H1 (cell line): ENCODE data around the gene SPACA4. TPM values are rescaled to one million over a fixed set of nuclear protein-coding genes. Genes with fewer than 3 reads are reported as not detected.

ENCODE experiments used
- CTCF ChIA-PET: fragments of 300-600 bp; sonication (Branson Sonifier 250); formaldehyde crosslinking; loops from one replicate; lab custom pipeline; 2021; ENCODE audit not compliant: partially characterized antibody; lab: Charles Lee
- POLR2A ChIA-PET: fragments of 300-600 bp; sonication (Branson Sonifier 250); formaldehyde crosslinking; loops from one replicate; lab custom pipeline; 2021; ENCODE audit warnings: inconsistent platforms; ENCODE audit not compliant: partially characterized antibody; lab: Charles Lee
- DNase-seq, 2 experiments: peaks; one replicate each; pipeline versions ENCODE4 v3.0.0 to v3.0.0-alpha.2; 2010 to 2022; ENCODE audit warnings: low spot score in 2 of 2, low read depth in 1 of 2, mixed read lengths in 1 of 2
- FAIRE-seq: peaks from 2 replicates; lab custom pipeline; 2011; peaks lifted over from hg19 to GRCh38; lab: Jason Lieb, UNC
- H2AFZ ChIP-seq: 2 replicates; pipeline ENCODE4 v1.8.1; 2012; ENCODE audit warnings: low read length, inconsistent platforms
- H2AK5ac ChIP-seq: 2 replicates; pipeline ENCODE4 v1.6.1; 2013; ENCODE audit warnings: low read depth, low read length
- H2BK120ac ChIP-seq: replicated peaks from 2 replicates; pipeline ENCODE3; 2013; ENCODE audit warnings: low read depth, low read length, inconsistent platforms
- H2BK12ac ChIP-seq: 2 replicates; pipeline ENCODE4 v1.6.1; 2013; ENCODE audit warnings: low read depth, low read length
- H2BK15ac ChIP-seq: 2 replicates; pipeline ENCODE4 v1.6.1; 2013; ENCODE audit warnings: low read length
- H2BK20ac ChIP-seq: 2 replicates; pipeline ENCODE4 v1.6.1; 2013; ENCODE audit warnings: low read length
- H2BK5ac ChIP-seq: 2 replicates; pipeline ENCODE4 v1.6.1; 2013; ENCODE audit warnings: low read depth, low read length
- H3K14ac ChIP-seq: 2 replicates; pipeline ENCODE4 v1.6.1; 2013; ENCODE audit warnings: inconsistent platforms; ENCODE audit not compliant: insufficient read length
- H3K18ac ChIP-seq: 2 replicates; pipeline ENCODE4 v1.6.1; 2013; ENCODE audit warnings: low read length; ENCODE audit errors: extremely low read depth
- H3K23ac ChIP-seq: 2 replicates; pipeline ENCODE4 v1.6.1; 2013; ENCODE audit warnings: inconsistent platforms; ENCODE audit not compliant: insufficient read length
- H3K23me2 ChIP-seq: 2 replicates; pipeline ENCODE4 v1.6.1; 2013; ENCODE audit warnings: low read depth, low read length
- H3K27ac ChIP-seq: 2 replicates; pipeline ENCODE4 v1.6.1; 2011; ENCODE audit warnings: low read depth, low read length, inconsistent platforms
- H3K27me3 ChIP-seq, 4 experiments: replicated peaks in 1 of 4; 1 replicate in 1 of 4; 2 replicates in 3 of 4; pipeline versions ENCODE4 v1.6.1 to v1.8.1; 2011 to 2013; ENCODE audit warnings: low read length in 3 of 4, mild to moderate bottlenecking in 3 of 4, inconsistent platforms in 2 of 4, mixed read lengths in 2 of 4, moderate library complexity in 1 of 4; ENCODE audit not compliant: control insufficient read depth in 3 of 4, insufficient read depth in 3 of 4; ENCODE audit errors: extremely low read depth in 1 of 4
- H3K36me3 ChIP-seq, 4 experiments: 2 replicates each; pipeline versions ENCODE4 v1.6.1 to v1.8.1; 2011 to 2013; ENCODE audit warnings: mild to moderate bottlenecking in 4 of 4, low read length in 3 of 4, moderate library complexity in 2 of 4, control low read depth in 1 of 4, inconsistent platforms in 1 of 4; ENCODE audit not compliant: insufficient read depth in 4 of 4, control insufficient read depth in 2 of 4
- H3K4ac ChIP-seq: replicated peaks from 2 replicates; pipeline ENCODE3; 2013; ENCODE audit warnings: low read length, low read depth, mixed read lengths, inconsistent platforms; ENCODE audit not compliant: insufficient read length
- H3K4me1 ChIP-seq, 4 experiments: replicated peaks in 1 of 4; 1 replicate in 1 of 4; 2 replicates in 3 of 4; pipeline versions ENCODE4 v1.6.1 to v1.8.1; 2011 to 2013; ENCODE audit warnings: low read length in 3 of 4, inconsistent platforms in 2 of 4, mixed read lengths in 1 of 4; ENCODE audit not compliant: insufficient read depth in 4 of 4, control insufficient read depth in 3 of 4
- H3K4me2 ChIP-seq, 2 experiments: 2 replicates each; pipeline versions ENCODE4 v1.6.1 to v1.8.1; 2011 to 2013; ENCODE audit warnings: low read depth in 2 of 2, low read length in 2 of 2, control low read depth in 1 of 2, inconsistent platforms in 1 of 2, mild to moderate bottlenecking in 1 of 2; ENCODE audit not compliant: insufficient read depth in 1 of 2
- H3K4me3 ChIP-seq, 4 experiments: fragments of 200-600, 300-600 bp in 1 of 4; sonication (generic), shearing (Covaris generic), sonication (Bioruptor Twin) in 1 of 4; 2 replicates each; pipeline versions ENCODE4 v1.5.1 to v1.8.1; 2011 to 2016; ENCODE audit warnings: low read length in 4 of 4, low read depth in 3 of 4, control low read depth in 2 of 4, inconsistent platforms in 2 of 4, mild to moderate bottlenecking in 2 of 4, mixed read lengths in 1 of 4, moderate library complexity in 1 of 4; ENCODE audit not compliant: insufficient read depth in 2 of 4; ENCODE audit errors: extremely low read depth in 1 of 4
- H3K56ac ChIP-seq: replicated peaks from 2 replicates; pipeline ENCODE3; 2013; ENCODE audit warnings: low read depth, mild to moderate bottlenecking, mixed read lengths, low read length, inconsistent platforms; ENCODE audit not compliant: insufficient read length
- H3K79me1 ChIP-seq: 2 replicates; pipeline ENCODE4 v1.6.1; 2013; ENCODE audit warnings: low read depth, low read length, control low read depth
- H3K79me2 ChIP-seq, 2 experiments: 2 replicates each; pipeline versions ENCODE4 v1.6.1 to v1.8.1; 2012 to 2013; ENCODE audit warnings: low read length in 2 of 2, mild to moderate bottlenecking in 2 of 2, inconsistent platforms in 1 of 2; ENCODE audit not compliant: insufficient read depth in 2 of 2, control insufficient read depth in 1 of 2
- H3K9ac ChIP-seq, 4 experiments: replicated peaks in 1 of 4; 1 replicate in 1 of 4; 2 replicates in 3 of 4; pipeline versions ENCODE4 v1.6.1 to v1.8.1; 2011 to 2013; ENCODE audit warnings: low read depth in 3 of 4, low read length in 3 of 4, control low read depth in 2 of 4, mild to moderate bottlenecking in 2 of 4, moderate library complexity in 2 of 4, inconsistent platforms in 1 of 4; ENCODE audit errors: extremely low read depth in 1 of 4
- H3K9me3 ChIP-seq, 2 experiments: 2 replicates each; pipeline versions ENCODE4 v1.6.1 to v1.8.1; 2012 to 2013; ENCODE audit warnings: mild to moderate bottlenecking in 2 of 2, moderate library complexity in 2 of 2, control low read depth in 1 of 2, inconsistent platforms in 1 of 2, low read depth in 1 of 2, low read length in 1 of 2, mixed read lengths in 1 of 2; ENCODE audit not compliant: insufficient read depth in 2 of 2
- H4K20me1 ChIP-seq, 2 experiments: replicated peaks in 1 of 2; 2 replicates each; pipeline versions ENCODE3 to v1.8.1; 2011 to 2013; ENCODE audit warnings: inconsistent platforms in 2 of 2, low read length in 2 of 2, mild to moderate bottlenecking in 1 of 2; ENCODE audit not compliant: insufficient read depth in 2 of 2, control insufficient read depth in 1 of 2
- H4K5ac ChIP-seq: 2 replicates; pipeline ENCODE4 v1.6.1; 2013; ENCODE audit warnings: low read length, low read depth, mixed read lengths, inconsistent platforms; ENCODE audit not compliant: insufficient read length
- H4K8ac ChIP-seq: 2 replicates; pipeline ENCODE4 v1.8.0; 2013; ENCODE audit warnings: mild to moderate bottlenecking, moderate library complexity, low read length, inconsistent platforms; ENCODE audit not compliant: insufficient read depth; ENCODE audit errors: extremely low read depth
- H4K91ac ChIP-seq: replicated peaks from 2 replicates; pipeline ENCODE3; 2013; ENCODE audit warnings: low read length, mixed read lengths, inconsistent platforms; ENCODE audit not compliant: insufficient read length
- ASH2L ChIP-seq: fragments of 200-600, 300-600 bp; sonication (generic); IDR thresholded peaks from one replicate; pipeline ENCODE4 v1.7.1; 2017; ENCODE audit warnings: low read length
- CBX5 ChIP-seq: fragments of 300-800, 300-1000 bp; sonication (generic); IDR thresholded peaks from 2 replicates; pipeline ENCODE4 v1.7.1; 2016; ENCODE audit warnings: antibody characterized with exemption, low read length, low read depth
- EGR1 ChIP-seq: IDR thresholded peaks from 2 replicates; pipeline ENCODE4 v1.6.1; 2011; ENCODE audit warnings: low read depth, low read length, borderline replicate concordance
- EP300 ChIP-seq, 2 experiments: IDR thresholded peaks; 1 replicate in 1 of 2; 2 replicates in 1 of 2; pipeline ENCODE4 v1.6.1; 2011 to 2012; ENCODE audit warnings: low read depth in 2 of 2, low read length in 2 of 2, mild to moderate bottlenecking in 2 of 2, borderline replicate concordance in 1 of 2, inconsistent platforms in 1 of 2, moderate library complexity in 1 of 2
- JUND ChIP-seq: IDR thresholded peaks from 2 replicates; pipeline ENCODE4 v1.6.1; 2011; ENCODE audit warnings: mild to moderate bottlenecking, improper control_type of control experiment, low read length
- NRF1 ChIP-seq: IDR thresholded peaks from 2 replicates; pipeline ENCODE4 v1.6.1; 2011; ENCODE audit warnings: mild to moderate bottlenecking, low read depth, low read length, improper control_type of control experiment
- RBBP5 ChIP-seq: IDR thresholded peaks from 2 replicates; pipeline ENCODE4 v1.7.1; 2012; ENCODE audit warnings: low read depth, mild to moderate bottlenecking, inconsistent platforms, low read length, moderate library complexity, borderline replicate concordance
- RFX5 ChIP-seq: IDR thresholded peaks from 2 replicates; pipeline ENCODE4 v1.6.1; 2011; ENCODE audit warnings: low read depth, low read length, improper control_type of control experiment, borderline replicate concordance
- SAP30 ChIP-seq: fragments of 300-600 bp; sonication (generic); IDR thresholded peaks from 2 replicates; pipeline ENCODE4 v1.7.1; 2012; ENCODE audit warnings: low read length, moderate library complexity, mild to moderate bottlenecking, inconsistent platforms; ENCODE audit not compliant: insufficient read depth, insufficient replicate concordance
- SP2 ChIP-seq: IDR thresholded peaks from 2 replicates; pipeline ENCODE4 v1.6.1; 2012; ENCODE audit warnings: mild to moderate bottlenecking, low read length, inconsistent platforms
- SP4 ChIP-seq: IDR thresholded peaks from 2 replicates; pipeline ENCODE4 v1.6.1; 2012; ENCODE audit warnings: low read length, inconsistent platforms
- SUZ12 ChIP-seq: fragments of 200-600 bp; sonication (generic); IDR thresholded peaks from 2 replicates; pipeline ENCODE4 v1.6.1; 2012; ENCODE audit warnings: mild to moderate bottlenecking, inconsistent platforms, low read length, moderate library complexity, mixed read lengths
- YY1 ChIP-seq: IDR thresholded peaks from 2 replicates; pipeline ENCODE4 v1.6.1; 2011; ENCODE audit warnings: low read depth, mild to moderate bottlenecking, low read length
- WGBS, 2 experiments: shearing (Covaris generic) in 1 of 2; methylation state at CpG; one replicate each; pipeline versions ENCODE4 v1.1.6 to v1.1.7; 2013 to 2015; ENCODE audit warnings: low lambda C conversion rate in 2 of 2, mixed read lengths in 2 of 2, inconsistent platforms in 1 of 2, low coverage in 1 of 2, missing lambda C conversion rate in 1 of 2; ENCODE audit not compliant: insufficient replicate concordance in 2 of 2, insufficient coverage in 1 of 2, insufficient read length in 1 of 2; ENCODE audit errors: extremely low coverage in 1 of 2, missing lambda C conversion rate in 1 of 2; 5-methylcytosine and 5-hydroxymethylcytosine counted together
- polyA plus RNA-seq, 7 experiments: library from polyadenylated mRNA; depleted of rRNA in 3 of 7; stranded (reverse) in 5 of 7; unstranded in 2 of 7; fragments of >200 nt in 5 of 7; fragments of 200-250 nt in 2 of 7; gene quantifications; 1 replicate in 5 of 7; 2 replicates in 1 of 7; 4 replicates in 1 of 7; pipeline versions ENCODE4 v1.2.1 to v1.2.3, GENCODE V29; 2011 to 2013; ENCODE audit warnings: missing spikeins in 2 of 7, mixed read lengths in 2 of 7
- total RNA-seq: library from RNA; stranded (reverse); fragmentation: NEBNext Ultra II Directional; extraction: Animal tissue kit (Norgen Biotek cat#: 25700); gene quantifications from 2 replicates; pipeline ENCODE4 v1.2.1, GENCODE V29; 2021

SPACA4 gene
- total and polyA plus RNA-seq, 2 of the 8 experiments (the other 6 are each of a cell fraction or from before 2014, with no cell fraction given) = not detected

DNA sequence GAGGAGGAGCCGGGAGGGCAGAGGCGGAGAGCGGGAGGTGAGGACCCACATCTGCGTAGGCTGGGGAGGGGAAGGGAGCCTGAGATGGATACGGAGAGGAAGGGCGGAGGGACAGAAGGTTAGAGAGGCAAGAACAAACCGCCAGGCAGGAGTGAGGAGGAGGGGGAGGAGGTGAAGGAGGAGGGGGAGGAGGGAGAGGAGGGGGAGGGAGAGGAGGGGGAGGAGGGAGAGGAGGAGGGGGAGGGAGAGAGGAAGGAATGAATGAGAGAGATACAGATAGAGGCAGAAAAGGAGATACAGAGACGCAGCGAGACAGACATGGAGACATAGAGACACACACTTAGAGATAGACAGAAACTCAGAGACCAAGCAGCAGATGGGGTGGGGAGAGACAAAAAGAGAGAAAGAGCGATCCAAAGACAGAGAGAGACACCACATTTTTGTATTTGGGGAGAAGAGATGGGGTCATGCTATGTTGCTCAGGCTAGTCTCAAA, 40.2 kb downstream of the SPACA4 start:
- Histone ChIP-seq H2BK5ac (no peak overlapping the region; the same call in 1 of the 2 replicates), H3K23me2 (peaks cover 11% of the 10 kb centered on the region), H3K4me1 (peaks cover 0 to 7% (median 1%) of the 10 kb centered on the region in 4 experiments; a peak in 4 of 7 replicates), H2BK12ac (0 out of 2 replicates have a peak overlapping the region, but pooled peaks have one; percentile 68), H4K20me1 (no peaks in the 10 kb centered on the region), H2AK5ac (no peak overlapping the region), H3K9ac (no peak overlapping the region), H3K4ac (no peak overlapping the region), H2BK20ac (peak overlapping the region; percentile 80; the same call in 1 of the 2 replicates), H3K27ac (no peak overlapping the region), H3K79me2 (peaks cover 0 to 11% of the 10 kb centered on the region in 2 experiments; a peak in 2 of 4 replicates), H3K23ac (no peak overlapping the region), H2BK15ac (no peak overlapping the region), H4K8ac (no peak overlapping the region), H3K9me3 (0 out of 4 replicates have a peak, but pooled peaks cover 0 to 3% of the 10 kb centered on the region in 2 experiments), H2AFZ (no peak overlapping the region), H3K27me3 (no peaks in the 10 kb centered on the region), H4K5ac (no peak overlapping the region), H3K4me2 (peak overlapping the region in 1 of 2 experiments; percentile 42), H3K18ac (no peak overlapping the region; the same call in 1 of the 2 replicates), H3K4me3 (peak overlapping the region in 1 of 4 experiments; percentile 84; a peak in 2 of 8 replicates), H3K36me3 (no peaks in the 10 kb centered on the region), H2BK120ac (no peak overlapping the region), H3K56ac (no peak overlapping the region), H3K14ac (no peak overlapping the region), H4K91ac (peak overlapping the region; percentile 1), H3K79me1 (no peaks in the 10 kb centered on the region)
- POLR2A ChIA-PET = interaction anchor here (1.0 to 2.4 kb wide), 11 partner anchors 9 to 190 kb away, joined by 3 to 27 read pairs (median 6); partner anchors contain the start of genes FAM83E and FUT2
- FAIRE-seq (no peak), DNase-seq (no peak)
- CTCF ChIA-PET = interaction anchor here (0.6 to 3.4 kb wide), 9 partner anchors 8 to 149 kb away, joined by 4 to 26 read pairs (median 7); no protein-coding TSS in a partner anchor
- WGBS, 2 experiments = 59% methylated on average over 3 of the region's 10 CpGs; no CpG with 5 or more reads in 1 of the 2 experiments
- no peak for TF ChIP-seq ASH2L
- TF ChIP-seq EGR1 = peak; percentile 93
- TF ChIP-seq SUZ12 = no peak
- no peak for TF ChIP-seq SP2
- TF ChIP-seq YY1 = 0 out of 2 replicates have a peak, but pooled peaks have one; percentile 50
- TF ChIP-seq SP4 = no peak
- no peak for TF ChIP-seq CBX5
- no peak for TF ChIP-seq RFX5
- no peak for TF ChIP-seq NRF1
- TF ChIP-seq SAP30 = no peak
- TF ChIP-seq EP300 (IDR thresholded peaks at IDR 0.05; ENCODE audit: borderline replicate concordance in 1 of 2, low read depth in 2 of 2, low read length in 2 of 2) = 0 out of 3 replicates have a peak, but pooled peaks of 1 of the 2 experiments have one; percentile 1
- TF ChIP-seq JUND = no peak
- TF ChIP-seq RBBP5 = no peak
